Gastroesophageal sphincter (tissue), 3 donors: ENCODE measurements around the gene ROR1.

Experiments
- POLR2A ChIP-seq, 2 donors: fragments of 450-650 bp; IDR thresholded peaks; one replicate each; pipeline ENCODE4 v1.6.1; 2017; ENCODE audit warnings: antibody characterized with exemption in 2 of 2, mild to moderate bottlenecking in 2 of 2, moderate library complexity in 1 of 2
- POLR2AphosphoS5 ChIP-seq: sonication (generic); formaldehyde crosslinking; IDR thresholded peaks from one replicate; pipeline ENCODE4 v1.6.1; 2017; ENCODE audit warnings: antibody characterized with exemption
- TF ChIP-seq, protein P1 (sequence below), 4 experiments: fragments of 200-600 bp in 2 of 4; fragments of 450-650 bp in 2 of 4; sonication (generic) in 1 of 4; IDR thresholded peaks; one replicate each; pipeline ENCODE4 v1.5.1; 2017 to 2019; ENCODE audit warnings: antibody characterized with exemption in 4 of 4, mild to moderate bottlenecking in 2 of 4, moderate library complexity in 2 of 4

DNA sequence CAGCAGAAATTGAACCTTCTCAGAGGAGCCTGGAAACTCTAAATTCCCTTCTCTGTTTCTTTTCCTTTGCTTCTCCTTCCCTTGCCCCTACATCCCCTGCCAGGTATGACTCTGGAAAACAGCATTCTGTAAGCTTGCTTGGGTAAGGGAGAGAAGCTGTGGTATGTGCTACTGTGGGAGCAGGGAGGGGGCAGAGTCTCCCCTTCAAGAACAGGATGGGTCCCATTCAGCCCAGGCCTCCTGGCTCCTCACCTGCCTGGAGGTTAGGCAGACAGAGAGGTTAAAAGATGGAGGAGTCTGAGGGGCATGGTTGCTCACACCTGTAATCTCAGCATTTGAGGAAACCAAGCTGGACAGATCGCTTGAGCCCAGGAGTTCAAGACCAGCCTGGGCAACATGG lies 389.0 kb downstream of the ROR1 start:
- TF ChIP-seq, protein P1, sequence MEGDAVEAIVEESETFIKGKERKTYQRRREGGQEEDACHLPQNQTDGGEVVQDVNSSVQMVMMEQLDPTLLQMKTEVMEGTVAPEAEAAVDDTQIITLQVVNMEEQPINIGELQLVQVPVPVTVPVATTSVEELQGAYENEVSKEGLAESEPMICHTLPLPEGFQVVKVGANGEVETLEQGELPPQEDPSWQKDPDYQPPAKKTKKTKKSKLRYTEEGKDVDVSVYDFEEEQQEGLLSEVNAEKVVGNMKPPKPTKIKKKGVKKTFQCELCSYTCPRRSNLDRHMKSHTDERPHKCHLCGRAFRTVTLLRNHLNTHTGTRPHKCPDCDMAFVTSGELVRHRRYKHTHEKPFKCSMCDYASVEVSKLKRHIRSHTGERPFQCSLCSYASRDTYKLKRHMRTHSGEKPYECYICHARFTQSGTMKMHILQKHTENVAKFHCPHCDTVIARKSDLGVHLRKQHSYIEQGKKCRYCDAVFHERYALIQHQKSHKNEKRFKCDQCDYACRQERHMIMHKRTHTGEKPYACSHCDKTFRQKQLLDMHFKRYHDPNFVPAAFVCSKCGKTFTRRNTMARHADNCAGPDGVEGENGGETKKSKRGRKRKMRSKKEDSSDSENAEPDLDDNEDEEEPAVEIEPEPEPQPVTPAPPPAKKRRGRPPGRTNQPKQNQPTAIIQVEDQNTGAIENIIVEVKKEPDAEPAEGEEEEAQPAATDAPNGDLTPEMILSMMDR (IDR thresholded peaks at IDR 0.05), result no peak
- TF ChIP-seq POLR2AphosphoS5, result no peak
- TF ChIP-seq POLR2A (IDR thresholded peaks at IDR 0.05), result no peak
